IMR-90 (cell line): Measurements from ENCODE around the gene TGFBR1. TPM values are rescaled to one million over a fixed set of nuclear protein-coding genes. Genes with fewer than 3 reads are reported as not detected.

Source experiments
- ATAC-seq: fragments of 200-7000 bp; cut with Tn5 transposase; 2 replicates; pipeline ENCODE4 v1.9.1; 2020; ENCODE audit warnings: low read depth, mild to moderate bottlenecking, moderate library complexity
- BruUV-seq: library from RNA; stranded (reverse); fragments of 400-500 nt; replicated peaks from 2 replicates; lab custom pipeline; 2021; lab: Mats Ljungman, UMichigan
- CTCF ChIA-PET: fragments of 300-600 bp; formaldehyde crosslinking; extraction: SDS; loops from one replicate; lab custom pipeline; 2021; ENCODE audit warnings: antibody characterized with exemption; lab: Yijun Ruan, JAX
- POLR2A ChIA-PET: fragments of 300-600 bp; sonication (Branson Sonifier 250); formaldehyde crosslinking; loops from one replicate; lab custom pipeline; 2022; ENCODE audit warnings: antibody characterized with exemption; ENCODE audit not compliant: unreplicated experiment; lab: Charles Lee
- DNase-seq: peaks from one replicate; pipeline ENCODE4 v3.0.0; 2013
- H2AFZ ChIP-seq: replicated peaks from 2 replicates; pipeline ENCODE3; 2013; ENCODE audit warnings: low read length, mild to moderate bottlenecking; ENCODE audit not compliant: poor library complexity
- H2AK5ac ChIP-seq: 2 replicates; pipeline ENCODE4 v1.6.1; 2013; ENCODE audit warnings: low read depth, low read length, inconsistent platforms
- H2AK9ac ChIP-seq: replicated peaks from 2 replicates; pipeline ENCODE3; 2013; ENCODE audit warnings: mild to moderate bottlenecking, low read depth, low read length, moderate library complexity; ENCODE audit not compliant: poor library complexity
- H2BK120ac ChIP-seq: 2 replicates; pipeline ENCODE4 v1.6.1; 2013; ENCODE audit warnings: low read depth, low read length, inconsistent platforms
- H2BK15ac ChIP-seq: 3 replicates; pipeline ENCODE4 v1.6.1; 2013; ENCODE audit warnings: low read depth, low read length, inconsistent platforms
- H2BK20ac ChIP-seq: 2 replicates; pipeline ENCODE4 v1.6.1; 2013; ENCODE audit warnings: low read depth, mild to moderate bottlenecking, inconsistent platforms, low read length, moderate library complexity
- H2BK5ac ChIP-seq: 2 replicates; pipeline ENCODE4 v1.6.1; 2013; ENCODE audit warnings: mild to moderate bottlenecking, low read depth, low read length, inconsistent platforms; ENCODE audit not compliant: poor library complexity, severe bottlenecking
- H3K14ac ChIP-seq: replicated peaks from 2 replicates; pipeline ENCODE4 v1.6.1; 2013; ENCODE audit warnings: low read depth, low read length, inconsistent platforms
- H3K18ac ChIP-seq: 2 replicates; pipeline ENCODE4 v1.6.1; 2013; ENCODE audit warnings: low read depth, low read length, control low read depth
- H3K23ac ChIP-seq: 2 replicates; pipeline ENCODE4 v1.6.1; 2013; ENCODE audit warnings: low read depth, low read length, inconsistent platforms
- H3K27ac ChIP-seq: 2 replicates; pipeline ENCODE4 v1.5.1; 2013; ENCODE audit warnings: mild to moderate bottlenecking, control low read depth, low read length; ENCODE audit not compliant: insufficient read depth
- H3K27me3 ChIP-seq: 2 replicates; pipeline ENCODE4 v1.6.1; 2013; ENCODE audit warnings: low read length; ENCODE audit not compliant: control insufficient read depth, insufficient read depth
- H3K36me3 ChIP-seq: 2 replicates; pipeline ENCODE4 v1.6.1; 2013; ENCODE audit warnings: low read length, mixed read lengths; ENCODE audit not compliant: control insufficient read depth, insufficient read depth
- H3K4ac ChIP-seq: 2 replicates; pipeline ENCODE4 v1.6.1; 2013; ENCODE audit warnings: low read depth, low read length, inconsistent platforms
- H3K4me1 ChIP-seq: 2 replicates; pipeline ENCODE4 v1.6.1; 2013; ENCODE audit warnings: low read length, mixed read lengths; ENCODE audit not compliant: control insufficient read depth, insufficient read depth
- H3K4me2 ChIP-seq: 2 replicates; pipeline ENCODE4 v1.6.1; 2013; ENCODE audit warnings: low read depth, mild to moderate bottlenecking, control low read depth, low read length, moderate library complexity
- H3K4me3 ChIP-seq: 2 replicates; pipeline ENCODE4 v1.5.1; 2013; ENCODE audit warnings: low read depth, mild to moderate bottlenecking, control low read depth, low read length, moderate library complexity; ENCODE audit not compliant: insufficient read depth
- H3K56ac ChIP-seq: 2 replicates; pipeline ENCODE4 v1.6.1; 2013; ENCODE audit warnings: low read length, inconsistent platforms; ENCODE audit not compliant: insufficient read depth; ENCODE audit errors: extremely low read depth
- H3K79me1 ChIP-seq, 2 experiments: 2 replicates each; pipeline ENCODE4 v1.6.1; 2013; ENCODE audit warnings: low read length in 2 of 2, inconsistent platforms in 1 of 2, low read depth in 1 of 2
- H3K9ac ChIP-seq: 2 replicates; pipeline ENCODE4 v1.6.1; 2013; ENCODE audit warnings: low read depth, low read length, control low read depth
- H3K9me1 ChIP-seq: 2 replicates; pipeline ENCODE4 v1.6.1; 2013; ENCODE audit warnings: low read length, inconsistent platforms; ENCODE audit not compliant: insufficient read depth
- H3K9me3 ChIP-seq: 2 replicates; pipeline ENCODE4 v1.6.1; 2013; ENCODE audit warnings: low read length; ENCODE audit not compliant: control insufficient read depth, insufficient read depth
- H4K20me1 ChIP-seq: 2 replicates; pipeline ENCODE4 v1.6.1; 2013; ENCODE audit warnings: low read length, inconsistent platforms; ENCODE audit not compliant: insufficient read depth
- H4K5ac ChIP-seq: 2 replicates; pipeline ENCODE4 v1.6.1; 2013; ENCODE audit warnings: mild to moderate bottlenecking, low read depth, low read length, control low read depth
- H4K8ac ChIP-seq, 2 experiments: 2 replicates each; pipeline ENCODE4 v1.6.1; 2013; ENCODE audit warnings: low read depth in 2 of 2, low read length in 2 of 2, control low read depth in 1 of 2, inconsistent platforms in 1 of 2
- H4K91ac ChIP-seq: 2 replicates; pipeline ENCODE4 v1.6.1; 2013; ENCODE audit warnings: low read depth, low read length, inconsistent platforms; ENCODE audit not compliant: insufficient read depth
- BHLHE40 ChIP-seq: fragments of 150-350 bp; IDR thresholded peaks from 2 replicates; pipeline ENCODE4 v1.6.1; 2016; ENCODE audit warnings: mild to moderate bottlenecking, low read depth, low read length
- CEBPB ChIP-seq: IDR thresholded peaks from 2 replicates; pipeline ENCODE4 v1.6.1; 2012; ENCODE audit warnings: low read depth, low read length, improper control_type of control experiment
- CHD1 ChIP-seq: IDR thresholded peaks from 2 replicates; pipeline ENCODE4 v1.6.1; 2012; ENCODE audit warnings: low read depth, low read length, improper control_type of control experiment
- FOS ChIP-seq: fragments of 150-350 bp; IDR thresholded peaks from 2 replicates; pipeline ENCODE4 v1.6.1; 2016; ENCODE audit warnings: low read depth, low read length
- MAFK ChIP-seq: IDR thresholded peaks from 2 replicates; pipeline ENCODE4 v1.6.1; 2012; ENCODE audit warnings: low read depth, low read length, improper control_type of control experiment
- MAZ ChIP-seq: IDR thresholded peaks from 2 replicates; pipeline ENCODE4 v1.6.1; 2012; ENCODE audit warnings: low read depth, mild to moderate bottlenecking, low read length, improper control_type of control experiment, moderate library complexity, borderline replicate concordance
- MXI1 ChIP-seq: IDR thresholded peaks from 2 replicates; pipeline ENCODE4 v1.6.1; 2012; ENCODE audit warnings: low read depth, mild to moderate bottlenecking, low read length, moderate library complexity, borderline replicate concordance
- NFE2L2 ChIP-seq: fragments of 150-350 bp; IDR thresholded peaks from 2 replicates; pipeline ENCODE4 v1.6.1; 2016; ENCODE audit warnings: low read depth, mild to moderate bottlenecking, low read length
- POLR2A ChIP-seq: IDR thresholded peaks from 2 replicates; pipeline ENCODE4 v1.6.1; 2012; ENCODE audit warnings: mild to moderate bottlenecking, low read depth, low read length
- RAD21 ChIP-seq: IDR thresholded peaks from 2 replicates; pipeline ENCODE4 v1.6.1; 2012; ENCODE audit warnings: low read length, improper control_type of control experiment
- RCOR1 ChIP-seq: IDR thresholded peaks from 2 replicates; pipeline ENCODE4 v1.6.1; 2012; ENCODE audit warnings: mild to moderate bottlenecking, low read length, improper control_type of control experiment; ENCODE audit not compliant: insufficient replicate concordance
- RFX5 ChIP-seq: IDR thresholded peaks from 2 replicates; pipeline ENCODE4 v1.8.0; 2012; ENCODE audit warnings: low read depth, mild to moderate bottlenecking, low read length, moderate library complexity
- SMC3 ChIP-seq: fragments of 150-350 bp; IDR thresholded peaks from 2 replicates; pipeline ENCODE4 v1.6.1; 2016; ENCODE audit warnings: low read depth, mild to moderate bottlenecking, antibody characterized with exemption, low read length, moderate library complexity
- dilution Hi-C: fragments of 300-500 bp; cut with HindIII; formaldehyde crosslinking; loops from one replicate; pipeline ENCODE4 v1.14.3; 2018; ENCODE audit warnings: low sequenced_read_pairs; ENCODE audit not compliant: unreplicated experiment
- in situ Hi-C: fragments of 300-500 bp; cut with MboI; formaldehyde crosslinking; loops from 3 replicates; pipeline ENCODE4 v1.14.3; 2019; ENCODE audit warnings: low sequenced_read_pairs, inconsistent platforms, mixed read lengths
- intact Hi-C: fragments of 100-400 bp; cut with micrococcal nuclease; formaldehyde crosslinking; loops from 2 replicates; pipeline ENCODE4 v1.10.0; 2022
- polyA plus RNA-seq, 3 experiments: library from polyadenylated mRNA; depleted of rRNA; stranded (reverse); fragments of >200 nt; gene quantifications; 2 replicates each; pipeline ENCODE4 v1.2.3, GENCODE V29; 2012; ENCODE audit warnings: low replicate concordance in 1 of 3
- total RNA-seq: library from RNA; depleted of rRNA; stranded (reverse); fragments of >200 nt; gene quantifications from 2 replicates; pipeline ENCODE4 v1.2.3, GENCODE V29; 2012
- TF ChIP-seq, protein P1 (sequence below): fragments of 150-350 bp; IDR thresholded peaks from 2 replicates; pipeline ENCODE4 v1.6.1; 2016; ENCODE audit warnings: low read depth, mild to moderate bottlenecking, low read length, moderate library complexity, borderline replicate concordance
- TF ChIP-seq, protein P2 (sequence below): fragments of 150-350 bp; IDR thresholded peaks from 2 replicates; pipeline ENCODE4 v1.6.1; 2017; ENCODE audit warnings: mild to moderate bottlenecking, antibody characterized with exemption, low read length, low read depth

The TGFBR1 gene
- total and polyA plus RNA-seq, 2 of the 4 experiments (the other 2 are of a cell fraction), result 15.1 to 75.3 TPM

DNA sequence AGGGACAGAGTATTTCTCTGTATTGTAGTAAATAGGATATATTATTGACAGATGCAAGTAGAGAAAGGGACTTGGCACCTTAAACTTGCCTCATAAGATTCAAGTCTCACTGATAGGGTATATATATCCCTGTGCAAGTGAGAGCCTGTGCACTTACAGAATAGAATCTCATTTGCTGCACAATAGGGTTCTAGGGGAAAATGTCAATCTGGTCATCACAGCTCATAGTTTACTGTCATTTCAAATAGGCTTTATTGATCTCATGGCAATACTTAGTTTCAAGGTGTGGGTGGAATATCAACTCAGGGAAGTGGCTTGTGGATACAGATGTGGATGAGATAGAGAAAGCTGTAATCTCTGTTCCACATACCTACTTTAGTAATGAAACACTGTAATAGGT is 42.3 kb downstream of the TGFBR1 start:
- Histone ChIP-seq H4K8ac (no peak overlapping the region), H3K79me1 (peaks cover 13 to 22% of the 10 kb centered on the region in 2 experiments; a peak in 3 of 4 replicates), H3K36me3 (peaks cover 55% of the 10 kb centered on the region), H4K5ac (no peak overlapping the region), H3K9me1 (no peaks in the 10 kb centered on the region), H3K4me1 (peaks cover 5% of the 10 kb centered on the region; the same call in 1 of the 2 replicates), H2BK120ac (no peak overlapping the region), H3K27ac (no peak overlapping the region), H3K18ac (no peak overlapping the region), H2AK9ac (no peak overlapping the region), H3K56ac (no peak overlapping the region), H3K9ac (no peak overlapping the region), H2BK20ac (no peak overlapping the region), H4K91ac (no peak overlapping the region), H2BK15ac (no peak overlapping the region), H2BK5ac (no peak overlapping the region), H2AFZ (no peak overlapping the region), H3K4me2 (no peak overlapping the region), H3K14ac (no peak overlapping the region), H4K20me1 (no peaks in the 10 kb centered on the region), H3K27me3 (no peaks in the 10 kb centered on the region), H3K23ac (no peak overlapping the region), H2AK5ac (no peak overlapping the region), H3K4ac (no peak overlapping the region), H3K4me3 (no peak overlapping the region), H3K9me3 (no peaks in the 10 kb centered on the region)
- POLR2A ChIA-PET, result no interaction called here
- dilution Hi-C loops, result loop anchor here (25.0 kb wide), 1 partner anchor 310 kb away; no protein-coding TSS in a partner anchor
- intact Hi-C loops, result no loop called here
- CTCF ChIA-PET, result no interaction called here
- DNase-seq (no peak), ATAC-seq (no peak)
- TF ChIP-seq POLR2A (no peak), MAFK (no peak), RAD21 (no peak), RFX5 (no peak), MXI1 (no peak), FOS (no peak), SMC3 (no peak), CEBPB (no peak), CHD1 (no peak), MAZ (no peak), BHLHE40 (no peak), RCOR1 (no peak), NFE2L2 (no peak)
- TF ChIP-seq, protein P1, sequence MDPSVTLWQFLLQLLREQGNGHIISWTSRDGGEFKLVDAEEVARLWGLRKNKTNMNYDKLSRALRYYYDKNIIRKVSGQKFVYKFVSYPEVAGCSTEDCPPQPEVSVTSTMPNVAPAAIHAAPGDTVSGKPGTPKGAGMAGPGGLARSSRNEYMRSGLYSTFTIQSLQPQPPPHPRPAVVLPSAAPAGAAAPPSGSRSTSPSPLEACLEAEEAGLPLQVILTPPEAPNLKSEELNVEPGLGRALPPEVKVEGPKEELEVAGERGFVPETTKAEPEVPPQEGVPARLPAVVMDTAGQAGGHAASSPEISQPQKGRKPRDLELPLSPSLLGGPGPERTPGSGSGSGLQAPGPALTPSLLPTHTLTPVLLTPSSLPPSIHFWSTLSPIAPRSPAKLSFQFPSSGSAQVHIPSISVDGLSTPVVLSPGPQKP, result no peak
- TF ChIP-seq, protein P2, sequence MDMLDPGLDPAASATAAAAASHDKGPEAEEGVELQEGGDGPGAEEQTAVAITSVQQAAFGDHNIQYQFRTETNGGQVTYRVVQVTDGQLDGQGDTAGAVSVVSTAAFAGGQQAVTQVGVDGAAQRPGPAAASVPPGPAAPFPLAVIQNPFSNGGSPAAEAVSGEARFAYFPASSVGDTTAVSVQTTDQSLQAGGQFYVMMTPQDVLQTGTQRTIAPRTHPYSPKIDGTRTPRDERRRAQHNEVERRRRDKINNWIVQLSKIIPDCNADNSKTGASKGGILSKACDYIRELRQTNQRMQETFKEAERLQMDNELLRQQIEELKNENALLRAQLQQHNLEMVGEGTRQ, result no peak
- BruUV-seq, result no TSS peak
- in situ Hi-C loops, result loop anchor here (5.0 kb wide), 1 partner anchor 290 kb away; no protein-coding TSS in a partner anchor
